Measurements from ENCODE around the gene PCGF1.
"Not testable (repeated sequence)": the region's sequence is repeated elsewhere in the genome, so short reads cannot be mapped to it uniquely, and the experiment has no call there.

The PCGF1 gene

GRCh38 chr2:74486141-74486540, 21.4 kb downstream of the PCGF1 start:
- Histone ChIP-seq H3K4me3 (ENCODE audit: low read depth, low read length) (no peak overlapping the region), H3K27me3 (ENCODE audit: insufficient read depth, low read depth, severe bottlenecking) (no peaks in the 10 kb centered on the region), H3K27ac (no peak overlapping the region), H3K36me3 (peaks cover 34% of the 10 kb centered on the region), H3K9me3 (ENCODE audit: severe bottlenecking) (no peaks in the 10 kb centered on the region)
- TF ChIP-seq, protein P1, sequence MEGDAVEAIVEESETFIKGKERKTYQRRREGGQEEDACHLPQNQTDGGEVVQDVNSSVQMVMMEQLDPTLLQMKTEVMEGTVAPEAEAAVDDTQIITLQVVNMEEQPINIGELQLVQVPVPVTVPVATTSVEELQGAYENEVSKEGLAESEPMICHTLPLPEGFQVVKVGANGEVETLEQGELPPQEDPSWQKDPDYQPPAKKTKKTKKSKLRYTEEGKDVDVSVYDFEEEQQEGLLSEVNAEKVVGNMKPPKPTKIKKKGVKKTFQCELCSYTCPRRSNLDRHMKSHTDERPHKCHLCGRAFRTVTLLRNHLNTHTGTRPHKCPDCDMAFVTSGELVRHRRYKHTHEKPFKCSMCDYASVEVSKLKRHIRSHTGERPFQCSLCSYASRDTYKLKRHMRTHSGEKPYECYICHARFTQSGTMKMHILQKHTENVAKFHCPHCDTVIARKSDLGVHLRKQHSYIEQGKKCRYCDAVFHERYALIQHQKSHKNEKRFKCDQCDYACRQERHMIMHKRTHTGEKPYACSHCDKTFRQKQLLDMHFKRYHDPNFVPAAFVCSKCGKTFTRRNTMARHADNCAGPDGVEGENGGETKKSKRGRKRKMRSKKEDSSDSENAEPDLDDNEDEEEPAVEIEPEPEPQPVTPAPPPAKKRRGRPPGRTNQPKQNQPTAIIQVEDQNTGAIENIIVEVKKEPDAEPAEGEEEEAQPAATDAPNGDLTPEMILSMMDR (IDR thresholded peaks at IDR 0.05; ENCODE audit: low read depth, low read length), result no peak
- DNase-seq, result no peak

DNA sequence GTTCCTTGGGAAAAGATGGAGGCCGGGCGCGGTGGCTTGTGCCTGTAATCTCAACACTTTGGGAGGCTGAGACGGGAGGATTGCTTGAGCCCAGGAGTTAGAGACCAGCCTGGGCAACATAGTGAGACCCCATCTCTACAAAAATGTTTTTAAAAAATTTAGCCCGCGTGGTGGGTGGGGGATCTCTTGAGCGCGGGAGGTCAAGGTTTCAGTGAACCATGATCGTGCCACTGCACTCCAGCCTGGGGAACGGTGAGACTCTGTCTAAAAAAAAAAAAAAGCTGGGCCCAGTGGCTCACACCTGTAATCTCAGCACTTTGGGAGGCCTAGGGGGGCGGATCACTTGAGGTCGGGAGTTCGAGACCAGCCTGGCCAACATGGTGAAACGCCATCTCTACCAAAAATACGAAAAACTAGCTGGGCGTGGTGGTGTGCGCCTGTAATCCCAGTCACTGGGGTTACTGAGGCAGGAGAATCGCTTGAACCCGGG, 23.8 kb downstream of the PCGF1 start:
- not testable (repeated sequence) for DNase-seq; H3K27me3 ChIP-seq (ENCODE audit: insufficient read depth, low read depth, severe bottlenecking); H3K9me3 ChIP-seq (ENCODE audit: severe bottlenecking)
- H3K4me3 ChIP-seq (ENCODE audit: low read depth, low read length), result peak overlapping the region; percentile 83
- H3K27ac ChIP-seq, result peak overlapping the region; percentile 97
- H3K36me3 ChIP-seq, result peaks cover 42% of the 10 kb centered on the region

GRCh38 chr2:74482801-74483674, 24.5 kb downstream of the PCGF1 start, which contains the start of the genes CCDC142 and TTC31:
CCDC142 (minus strand) TSS chr2:74482998; CDS start chr2:74482837, 161 bp downstream.
TTC31 (plus strand) TSS chr2:74483081; CDS start chr2:74483096, 15 bp downstream.
- no peaks in the 10 kb centered on the region for H3K27me3 ChIP-seq (ENCODE audit: insufficient read depth, low read depth, severe bottlenecking)
- TF ChIP-seq, protein P1 (IDR thresholded peaks at IDR 0.05; ENCODE audit: low read depth, low read length), result peak; percentile 96
- H3K4me3 ChIP-seq (ENCODE audit: low read depth, low read length), result peak within 1 kb of the TSS; percentile 83
- peak; percentile 99 for DNase-seq
- H3K9me3 ChIP-seq (ENCODE audit: severe bottlenecking), result no peaks in the 10 kb centered on the region
- H3K36me3 ChIP-seq, result peaks cover 38% of the 10 kb centered on the region
- peak within 1 kb of the TSS; percentile 97 for H3K27ac ChIP-seq

GRCh38 chr2:74481961-74482800, 25.3 kb downstream of the PCGF1 start:
- TF ChIP-seq, protein P1 (IDR thresholded peaks at IDR 0.05; ENCODE audit: low read depth, low read length), result no peak
- DNase-seq, result peak; percentile 53
- H3K27ac ChIP-seq, result peak overlapping the region; percentile 97

GRCh38 chr2:74481431-74481830, 26.1 kb downstream of the PCGF1 start:
- H3K27ac ChIP-seq, result no peak overlapping the region
- no peaks in the 10 kb centered on the region for H3K27me3 ChIP-seq (ENCODE audit: insufficient read depth, low read depth, severe bottlenecking)
- H3K36me3 ChIP-seq, result peaks cover 44% of the 10 kb centered on the region
- H3K4me3 ChIP-seq (ENCODE audit: low read depth, low read length), result peak overlapping the region; percentile 83
- TF ChIP-seq, protein P1 (IDR thresholded peaks at IDR 0.05; ENCODE audit: low read depth, low read length), result no peak
- no peaks in the 10 kb centered on the region for H3K9me3 ChIP-seq (ENCODE audit: severe bottlenecking)
- DNase-seq, result no peak

More at GRCh38 chr2:74481961-74482800, 25.3 kb downstream of the PCGF1 start:
- no peaks in the 10 kb centered on the region for H3K27me3 ChIP-seq (ENCODE audit: insufficient read depth, low read depth, severe bottlenecking)
- peak overlapping the region; percentile 83 for H3K4me3 ChIP-seq (ENCODE audit: low read depth, low read length)
- H3K9me3 ChIP-seq (ENCODE audit: severe bottlenecking), result no peaks in the 10 kb centered on the region
- H3K36me3 ChIP-seq, result peaks cover 43% of the 10 kb centered on the region

DNA sequence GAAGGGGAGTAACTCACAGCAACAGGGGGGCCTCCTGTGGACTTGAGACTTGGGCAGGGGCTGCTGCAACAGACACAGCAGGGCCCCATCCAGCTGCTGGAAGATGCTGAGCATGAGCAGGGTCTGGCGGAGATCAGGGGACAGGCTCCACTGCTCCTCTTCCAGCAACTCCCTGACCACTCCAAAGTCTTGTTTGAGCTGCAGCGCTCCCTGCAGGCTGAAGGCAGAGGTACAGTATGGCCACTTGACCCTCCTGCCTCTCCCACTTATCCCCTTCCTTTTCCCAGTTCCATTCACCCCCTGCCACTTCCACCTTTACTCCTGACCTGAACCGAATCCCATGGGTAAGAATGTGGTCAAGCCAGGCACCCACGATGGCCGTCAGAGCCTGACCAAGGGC, 32.6 kb downstream of the PCGF1 start:
- no peak for DNase-seq
- H3K27me3 ChIP-seq (ENCODE audit: insufficient read depth, low read depth, severe bottlenecking), result no peaks in the 10 kb centered on the region
- H3K4me3 ChIP-seq (ENCODE audit: low read depth, low read length), result no peak overlapping the region
- TF ChIP-seq, protein P1 (IDR thresholded peaks at IDR 0.05; ENCODE audit: low read depth, low read length), result peak; percentile 83
- no peak overlapping the region for H3K27ac ChIP-seq
- H3K9me3 ChIP-seq (ENCODE audit: severe bottlenecking), result no peaks in the 10 kb centered on the region
- peaks cover 52% of the 10 kb centered on the region for H3K36me3 ChIP-seq

Measured in WERI-Rb-1 (cell line).